CD4-positive, CD25-positive, alpha-beta regulatory T cell (primary cell): ENCODE measurements around the gene GNS. TPM values are rescaled to one million over a fixed set of nuclear protein-coding genes. Genes with fewer than 3 reads are reported as not detected.

Experiments
- ATAC-seq, 2 donors: fragments of 150-1000 bp; cut with Tn5 transposase; one replicate each; pipeline ENCODE4 v1.10.0; 2021; ENCODE audit warnings: low read depth in 2 of 2, moderate number of reproducible peaks in 2 of 2, moderate library complexity in 1 of 2
- DNase-seq, 3 donors: peaks; one replicate each; pipeline versions ENCODE4 v3.0.0 to v3.0.0-alpha.2; 2012 to 2022; ENCODE audit warnings: mixed read lengths in 1 of 3
- H3K27ac ChIP-seq: one replicate; pipeline ENCODE4 v1.7.0; 2013; ENCODE audit warnings: mild to moderate bottlenecking, low read length; ENCODE audit not compliant: insufficient read depth, poor library complexity, severe bottlenecking
- H3K27me3 ChIP-seq: one replicate; pipeline ENCODE4 v1.7.0; 2013; ENCODE audit warnings: low read length; ENCODE audit not compliant: control insufficient read depth, insufficient read depth
- H3K36me3 ChIP-seq: one replicate; pipeline ENCODE4 v1.7.0; 2013; ENCODE audit warnings: mild to moderate bottlenecking, low read length, moderate library complexity; ENCODE audit not compliant: control insufficient read depth, insufficient read depth
- H3K4me1 ChIP-seq: 2 replicates; pipeline ENCODE4 v1.7.0; 2013; ENCODE audit warnings: mild to moderate bottlenecking, low read length; ENCODE audit not compliant: insufficient read depth, control insufficient read depth, poor library complexity, severe bottlenecking
- H3K4me3 ChIP-seq: one replicate; pipeline ENCODE4 v1.7.0; 2013; ENCODE audit warnings: low read depth, mild to moderate bottlenecking, low read length, moderate library complexity
- H3K9me3 ChIP-seq, 2 experiments: 1 replicate in 1 of 2; 2 replicates in 1 of 2; pipeline ENCODE4 v1.7.0; 2013; ENCODE audit warnings: low read length in 2 of 2, mild to moderate bottlenecking in 1 of 2, moderate library complexity in 1 of 2; ENCODE audit not compliant: control insufficient read depth in 2 of 2
- H3K27ac Mint-ChIP-seq, 3 donors: one replicate each; pipeline ENCODE4 v1.8.0; 2020 to 2022; ENCODE audit warnings: mild to moderate bottlenecking in 3 of 3, mixed read lengths in 3 of 3, moderate library complexity in 2 of 3
- H3K27me3 Mint-ChIP-seq: one replicate; pipeline ENCODE4 v1.8.0; 2022; ENCODE audit warnings: mild to moderate bottlenecking, mixed read lengths
- H3K36me3 Mint-ChIP-seq: one replicate; pipeline ENCODE4 v1.8.0; 2020; ENCODE audit warnings: mixed read lengths
- H3K4me1 Mint-ChIP-seq, 4 donors: one replicate each; pipeline ENCODE4 v1.8.0; 2020 to 2022; ENCODE audit warnings: mixed read lengths in 4 of 4, mild to moderate bottlenecking in 1 of 4
- H3K4me3 Mint-ChIP-seq, 4 donors: one replicate each; pipeline ENCODE4 v1.8.0; 2020 to 2022; ENCODE audit warnings: mild to moderate bottlenecking in 4 of 4, mixed read lengths in 4 of 4, moderate library complexity in 3 of 4
- H3K9me3 Mint-ChIP-seq, 7 donors: one replicate each; pipeline ENCODE4 v1.8.0; 2020 to 2022; ENCODE audit warnings: mixed read lengths in 7 of 7, mild to moderate bottlenecking in 3 of 7, moderate library complexity in 2 of 7
- polyA plus RNA-seq, 4 donors: library from polyadenylated mRNA; unstranded; fragments of 300-500 nt; fragmentation: Illumina TruSeq; gene quantifications; one replicate each; pipeline ENCODE4 v1.2.3, GENCODE V29; 2021
- total RNA-seq: library from RNA; stranded (reverse); gene quantifications from one replicate; pipeline ENCODE4 v1.2.3, GENCODE V29; 2022

Gene GNS
- total and polyA plus RNA-seq, 5 donors from 2014 or later, result 25.0 to 51.5 (median 41.6) TPM

DNA sequence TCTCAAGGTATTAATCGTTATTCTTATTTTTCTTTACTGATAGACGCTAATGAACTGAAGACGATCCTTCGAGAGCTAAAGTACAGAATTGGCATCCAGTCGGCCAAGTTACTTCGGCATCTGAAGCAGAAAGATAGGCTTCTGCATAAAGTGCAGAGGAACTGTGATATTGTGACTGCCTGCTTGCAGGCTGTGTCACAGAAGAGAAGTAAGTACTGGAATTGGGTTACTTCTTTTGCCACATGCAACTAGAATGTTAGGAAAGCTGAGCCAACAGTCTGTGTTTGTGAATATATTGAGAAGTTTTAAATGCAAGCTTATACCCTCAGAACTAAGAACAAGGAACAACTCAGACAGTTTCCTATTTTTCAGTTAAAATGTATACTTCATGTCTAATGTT lies 26.6 kb upstream of the GNS start:
- Histone ChIP-seq H3K27me3 (peaks cover 47% of the 10 kb centered on the region), H3K4me3 (no peak overlapping the region), H3K36me3 (no peaks in the 10 kb centered on the region), H3K4me1 (peaks cover 15% of the 10 kb centered on the region), H3K9me3 (no peaks in the 10 kb centered on the region), H3K27ac (no peak overlapping the region)
- peaks cover 74% of the 10 kb centered on the region for H3K27me3 Mint-ChIP-seq
- no peak for ATAC-seq
- no peaks in the 10 kb centered on the region for H3K36me3 Mint-ChIP-seq
- peaks cover 7 to 14% (median 9%) of the 10 kb centered on the region in 4 donors for H3K4me1 Mint-ChIP-seq
- no peak for DNase-seq
- H3K4me3 Mint-ChIP-seq, result no peak overlapping the region
- peaks cover 0 to 2% (median 0%) of the 10 kb centered on the region in 7 donors for H3K9me3 Mint-ChIP-seq
- no peak overlapping the region for H3K27ac Mint-ChIP-seq

DNA sequence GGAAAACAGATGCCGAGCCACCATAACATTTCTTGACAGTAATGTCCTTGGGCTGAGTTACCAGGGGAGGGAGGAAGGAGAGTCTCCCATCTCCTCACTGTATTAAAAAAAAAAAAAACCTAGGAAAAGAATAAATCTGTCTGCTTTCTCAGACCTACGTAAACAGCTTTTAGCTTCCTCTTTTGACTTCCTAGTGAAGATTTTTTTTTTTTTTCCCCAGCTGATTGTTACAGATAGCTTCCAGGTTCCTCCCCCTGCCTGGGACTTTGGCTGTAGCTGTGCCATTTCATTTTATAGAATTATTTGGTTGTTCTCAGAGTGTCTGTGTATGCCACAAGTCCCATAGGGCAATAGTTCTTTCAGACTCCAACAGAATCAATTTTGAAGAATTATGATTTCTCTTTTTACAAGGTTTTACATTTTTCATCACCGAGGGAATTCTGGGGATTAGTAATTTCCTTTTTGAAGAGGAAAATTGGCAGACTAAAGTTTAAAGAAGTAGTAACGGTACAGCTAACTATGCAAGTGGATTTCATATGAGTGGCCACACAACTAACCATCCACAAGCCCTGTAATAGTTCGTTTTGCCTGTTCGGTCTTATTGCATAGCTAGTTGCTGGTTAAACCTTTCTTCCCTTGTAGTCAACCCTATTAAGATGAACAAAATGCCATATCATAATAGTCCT lies 23.1 kb upstream of the GNS start:
- peaks cover 46% of the 10 kb centered on the region for H3K27me3 ChIP-seq
- H3K36me3 ChIP-seq, result no peaks in the 10 kb centered on the region
- Mint-ChIP-seq H3K9me3 (peaks cover 0 to 8% (median 2%) of the 10 kb centered on the region in 7 donors), H3K36me3 (no peaks in the 10 kb centered on the region), H3K27me3 (peaks cover 75% of the 10 kb centered on the region), H3K27ac (peak overlapping the region in 1 of 3 donors; percentile 59), H3K4me3 (peak overlapping the region; percentile 40 to 88 (median 82)), H3K4me1 (peaks cover 8 to 19% (median 12%) of the 10 kb centered on the region in 4 donors)
- H3K4me1 ChIP-seq, result peaks cover 24% of the 10 kb centered on the region
- H3K9me3 ChIP-seq, result no peaks in the 10 kb centered on the region
- H3K4me3 ChIP-seq, result peak overlapping the region; percentile 27
- H3K27ac ChIP-seq, result no peak overlapping the region
- DNase-seq, result no peak
- no peak for ATAC-seq

- peak overlapping the region in 1 of 3 donors; percentile 50 for H3K27ac Mint-ChIP-seq
- no peak for DNase-seq
These were observed 22.3 kb upstream of the GNS start for GRCh38 chr12:64781280-64782190.

DNA sequence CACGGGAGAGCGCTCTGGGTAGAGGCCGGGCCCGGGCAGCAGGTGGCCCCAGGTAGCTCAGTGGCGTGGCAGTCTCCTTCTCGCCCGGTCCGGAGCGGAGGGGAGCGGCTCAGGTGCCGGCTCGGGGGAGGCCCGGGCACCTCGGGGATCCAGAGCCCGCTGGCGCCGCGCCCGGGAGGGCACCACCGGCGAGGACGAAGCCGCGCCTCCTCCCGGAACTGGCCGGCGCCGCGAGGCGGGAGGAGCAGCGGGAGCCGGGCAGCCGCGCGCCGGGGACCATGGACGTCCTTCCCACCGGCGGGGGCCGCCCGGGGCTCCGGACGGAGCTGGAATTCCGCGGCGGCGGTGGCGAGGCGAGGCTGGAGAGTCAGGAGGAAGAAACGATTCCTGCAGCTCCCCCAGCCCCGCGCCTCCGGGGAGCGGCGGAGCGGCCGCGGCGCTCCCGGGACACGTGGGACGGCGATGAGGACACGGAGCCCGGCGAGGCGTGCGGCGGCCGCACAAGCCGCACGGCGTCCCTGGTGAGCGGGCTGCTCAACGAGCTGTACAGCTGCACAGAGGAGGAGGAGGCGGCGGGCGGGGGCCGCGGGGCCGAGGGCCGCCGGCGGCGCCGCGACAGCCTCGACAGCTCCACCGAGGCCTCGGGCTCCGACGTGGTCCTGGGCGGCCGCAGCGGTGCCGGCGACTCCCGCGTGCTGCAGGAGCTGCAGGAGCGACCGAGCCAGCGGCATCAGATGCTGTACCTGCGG lies 21.5 kb upstream of the GNS start:
- H3K27ac Mint-ChIP-seq, result no peak overlapping the region
- H3K36me3 Mint-ChIP-seq, result no peaks in the 10 kb centered on the region
- Histone ChIP-seq H3K9me3 (peaks cover 10 to 14% of the 10 kb centered on the region in 2 experiments), H3K27me3 (peaks cover 52% of the 10 kb centered on the region), H3K4me1 (peaks cover 24% of the 10 kb centered on the region), H3K36me3 (no peaks in the 10 kb centered on the region), H3K4me3 (no peak overlapping the region), H3K27ac (no peak overlapping the region)
- ATAC-seq (peak; percentile 20 to 52), DNase-seq (no peak)
- peaks cover 2 to 23% (median 8%) of the 10 kb centered on the region in 7 donors for H3K9me3 Mint-ChIP-seq
- peaks cover 88% of the 10 kb centered on the region for H3K27me3 Mint-ChIP-seq
- H3K4me3 Mint-ChIP-seq, result peak overlapping the region; percentile 55 to 79 (median 76)
- H3K4me1 Mint-ChIP-seq, result peaks cover 8 to 19% (median 12%) of the 10 kb centered on the region in 4 donors

More at GRCh38 chr12:64781280-64782190, 22.3 kb upstream of the GNS start:
- Mint-ChIP-seq H3K36me3 (no peaks in the 10 kb centered on the region), H3K4me1 (peaks cover 8 to 19% (median 12%) of the 10 kb centered on the region in 4 donors), H3K9me3 (peaks cover 0 to 15% (median 4%) of the 10 kb centered on the region in 7 donors), H3K4me3 (peak overlapping the region; percentile 40 to 88 (median 68)), H3K27me3 (peaks cover 83% of the 10 kb centered on the region)
- H3K27me3 ChIP-seq, result peaks cover 47% of the 10 kb centered on the region
- ATAC-seq, result peak in 1 of 2 donors; percentile 29
- H3K4me1 ChIP-seq, result peaks cover 24% of the 10 kb centered on the region
- H3K27ac ChIP-seq, result no peak overlapping the region
- H3K36me3 ChIP-seq, result no peaks in the 10 kb centered on the region
- H3K4me3 ChIP-seq, result peak overlapping the region; percentile 27
- H3K9me3 ChIP-seq, result peaks cover 3 to 6% of the 10 kb centered on the region in 2 experiments

DNA sequence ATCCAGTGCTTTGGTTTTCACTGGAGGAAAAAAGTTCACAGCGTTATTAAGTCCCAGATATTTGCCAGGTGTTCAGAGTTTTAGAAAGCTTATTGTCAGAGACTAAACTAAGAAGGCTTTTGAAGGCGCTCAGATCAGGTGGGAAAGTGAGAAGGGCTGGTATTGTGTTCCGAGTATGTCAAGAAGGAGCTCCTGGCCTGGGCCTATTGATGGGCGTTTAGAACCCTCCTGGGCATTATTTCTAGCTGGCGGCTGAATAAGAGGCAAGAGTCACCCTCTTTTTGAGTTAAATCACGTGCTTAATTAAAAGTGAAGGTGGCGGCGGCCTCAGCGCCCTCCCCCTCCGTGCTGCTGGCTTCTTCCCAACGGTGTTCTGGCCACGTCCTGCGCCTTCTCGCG lies 20.9 kb upstream of the GNS start:
- H3K9me3 Mint-ChIP-seq, result peaks cover 2 to 29% (median 11%) of the 10 kb centered on the region in 7 donors
- H3K4me1 ChIP-seq, result peaks cover 24% of the 10 kb centered on the region
- no peak overlapping the region for H3K4me3 ChIP-seq
- no peak overlapping the region for H3K27ac Mint-ChIP-seq
- H3K4me1 Mint-ChIP-seq, result peaks cover 8 to 19% (median 12%) of the 10 kb centered on the region in 4 donors
- no peak for ATAC-seq
- peaks cover 88% of the 10 kb centered on the region for H3K27me3 Mint-ChIP-seq
- H3K4me3 Mint-ChIP-seq, result peak overlapping the region; percentile 55 to 79 (median 76)
- peaks cover 52% of the 10 kb centered on the region for H3K27me3 ChIP-seq
- no peaks in the 10 kb centered on the region for H3K36me3 Mint-ChIP-seq
- no peak overlapping the region for H3K27ac ChIP-seq
- no peak for DNase-seq
- peaks cover 16 to 20% of the 10 kb centered on the region in 2 experiments for H3K9me3 ChIP-seq
- H3K36me3 ChIP-seq, result no peaks in the 10 kb centered on the region

- peak overlapping the region; percentile 55 to 79 (median 76) for H3K4me3 Mint-ChIP-seq
- H3K4me3 ChIP-seq, result no peak overlapping the region
- no peak overlapping the region for H3K27ac ChIP-seq
- H3K27me3 Mint-ChIP-seq, result peaks cover 88% of the 10 kb centered on the region
- H3K27me3 ChIP-seq, result peaks cover 53% of the 10 kb centered on the region
- no peaks in the 10 kb centered on the region for H3K36me3 Mint-ChIP-seq
- H3K9me3 Mint-ChIP-seq, result peaks cover 2 to 34% (median 11%) of the 10 kb centered on the region in 7 donors
- H3K4me1 Mint-ChIP-seq, result peaks cover 8 to 19% (median 12%) of the 10 kb centered on the region in 4 donors
- H3K36me3 ChIP-seq, result no peaks in the 10 kb centered on the region
- ATAC-seq (no peak), DNase-seq (no peak)
- H3K27ac Mint-ChIP-seq, result no peak overlapping the region
- peaks cover 24% of the 10 kb centered on the region for H3K4me1 ChIP-seq
- H3K9me3 ChIP-seq, result peaks cover 22 to 23% of the 10 kb centered on the region in 2 experiments
These were observed 20.3 kb upstream of the GNS start for GRCh38 chr12:64779354-64779974.
